Mucosa of descending colon (tissue), 3 donors: ENCODE measurements around the gene ZDHHC15. TPM values are rescaled to one million over a fixed set of nuclear protein-coding genes. Genes with fewer than 3 reads are reported as not detected.
"Not testable (repeated sequence)": the region's sequence is repeated elsewhere in the genome, so short reads cannot be mapped to it uniquely, and the experiment has no call there.

Source experiments
- ATAC-seq: fragments of 200-7000 bp; cut with Tn5 transposase; one replicate; pipeline ENCODE4 v1.9.1; 2020; ENCODE audit warnings: mild to moderate bottlenecking, moderate library complexity
- DNase-seq, 3 donors: peaks; one replicate each; pipeline ENCODE4 v3.0.0-alpha.2; 2020
- H3K36me3 ChIP-seq: fragments of 200-600 bp; one replicate; pipeline ENCODE4 v1.8.0; 2021; ENCODE audit warnings: low read depth, mild to moderate bottlenecking
- H3K4me1 ChIP-seq: fragments of 200-600 bp; one replicate; pipeline ENCODE4 v1.8.0; 2021; ENCODE audit warnings: low read depth, mild to moderate bottlenecking
- H3K4me3 ChIP-seq: fragments of 200-600 bp; one replicate; pipeline ENCODE4 v1.8.0; 2021; ENCODE audit warnings: mild to moderate bottlenecking
- H3K9me3 ChIP-seq: fragments of 200-600 bp; one replicate; pipeline ENCODE4 v1.8.0; 2021; ENCODE audit warnings: mild to moderate bottlenecking
- intact Hi-C, 2 donors: fragments of 100-400 bp; cut with DNase I in 1 of 2; cut with micrococcal nuclease in 1 of 2; formaldehyde crosslinking; loops; one replicate each; pipeline versions ENCODE4 v1.11.0 to v1.11.1; 2022; cut with DNase I, micrococcal nuclease
- long read RNA-seq, 2 donors: library from polyadenylated mRNA; unstranded; transcript quantifications; one replicate each; pipeline ENCODE4 v2.0.0, GENCODE V29; 2019 to 2021
- total RNA-seq, 3 donors: library from RNA; stranded (reverse); fragmentation: NEBNext Ultra II Directional in 2 of 3; extraction: Animal tissue kit (Norgen Biotek cat#: 25700) in 2 of 3; gene quantifications; one replicate each; pipeline versions ENCODE4 v1.2.1 to v1.2.4, GENCODE V29; 2021 to 2023
- TF ChIP-seq, protein P1 (sequence below): fragments of 200-600 bp; IDR thresholded peaks from one replicate; pipeline ENCODE4 v1.8.0; 2022; ENCODE audit warnings: antibody characterized with exemption, mild to moderate bottlenecking
- donor health status: DM: no; HTN: no; CAD: no; lungs with moderate emphysema.
- donor health status: DM: no; HTN: no; CAD: no.
- donor health status: DM: no; HTN: yes; CAD: no.

ZDHHC15 gene, protein sequence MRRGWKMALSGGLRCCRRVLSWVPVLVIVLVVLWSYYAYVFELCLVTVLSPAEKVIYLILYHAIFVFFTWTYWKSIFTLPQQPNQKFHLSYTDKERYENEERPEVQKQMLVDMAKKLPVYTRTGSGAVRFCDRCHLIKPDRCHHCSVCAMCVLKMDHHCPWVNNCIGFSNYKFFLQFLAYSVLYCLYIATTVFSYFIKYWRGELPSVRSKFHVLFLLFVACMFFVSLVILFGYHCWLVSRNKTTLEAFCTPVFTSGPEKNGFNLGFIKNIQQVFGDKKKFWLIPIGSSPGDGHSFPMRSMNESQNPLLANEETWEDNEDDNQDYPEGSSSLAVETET
- total RNA-seq: 1 to 10 TPM in 1 of 3 donors, under 1 TPM in 2; 0.23 to 1.9 (median 0.48) TPM
- long read RNA-seq, donor 1, partial matches to known transcripts: 1 of 2 reads
- long read RNA-seq, donor 1, other reads (novel, unspliced or antisense): 1 of 2 reads
- long read RNA-seq, donor 2: 0 reads

DNA sequence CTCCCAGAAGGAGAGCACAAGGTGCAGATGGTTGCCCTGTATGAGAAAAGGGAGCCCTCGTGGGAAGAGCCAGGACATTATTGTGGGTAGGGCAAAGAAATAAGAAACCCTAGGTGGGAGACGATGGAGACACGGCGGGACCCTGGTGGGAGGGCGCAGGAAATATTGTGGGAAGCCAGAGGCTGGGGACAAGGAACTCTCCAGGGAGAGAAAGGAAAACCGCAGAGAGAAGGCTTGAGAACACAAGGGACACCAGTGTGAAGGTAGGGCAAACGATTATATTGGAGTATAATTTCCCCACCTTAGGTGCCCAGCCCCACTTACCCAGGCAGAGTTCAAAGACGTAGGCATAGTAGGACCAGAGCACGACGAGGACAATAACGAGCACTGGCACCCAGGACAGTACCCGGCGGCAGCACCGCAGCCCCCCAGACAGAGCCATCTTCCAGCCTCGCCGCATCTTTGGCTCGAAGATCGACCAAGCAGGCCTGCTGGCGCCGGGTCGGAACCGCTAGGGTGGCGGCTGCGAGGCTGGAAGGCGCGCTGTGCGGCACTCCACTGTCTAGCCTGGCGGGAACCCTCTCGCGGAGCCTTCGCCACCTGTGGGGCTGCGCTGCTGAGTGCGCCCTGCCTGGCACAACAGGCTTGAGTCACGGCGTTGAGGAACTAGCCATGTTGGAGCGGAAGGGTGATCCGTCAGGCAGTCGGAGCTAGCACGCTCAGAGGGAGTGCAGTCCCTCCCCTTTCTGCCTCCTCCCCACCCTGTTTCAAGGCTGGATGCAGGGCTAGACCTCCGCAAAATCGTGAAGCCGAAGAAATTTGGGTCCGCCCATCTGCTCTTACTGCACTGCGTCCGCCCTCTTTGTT lies at the start of gene ZDHHC15:
Gene ZDHHC15, minus strand, starts transcription at position 473 of the 867 bp plus-strand sequence. Its CDS starts 13 bp downstream, at position 460.
- Histone ChIP-seq H3K36me3 (no peaks in the 10 kb centered on the region), H3K4me1 (no peaks in the 10 kb centered on the region), H3K4me3 (peak within 1 kb of the TSS; percentile 9), H3K9me3 (no peaks in the 10 kb centered on the region)
- peak; percentile 73 for ATAC-seq
- DNase-seq: peak; percentile 14 to 48 (median 31)
- intact Hi-C loops: no loop called here
- TF ChIP-seq, protein P1, sequence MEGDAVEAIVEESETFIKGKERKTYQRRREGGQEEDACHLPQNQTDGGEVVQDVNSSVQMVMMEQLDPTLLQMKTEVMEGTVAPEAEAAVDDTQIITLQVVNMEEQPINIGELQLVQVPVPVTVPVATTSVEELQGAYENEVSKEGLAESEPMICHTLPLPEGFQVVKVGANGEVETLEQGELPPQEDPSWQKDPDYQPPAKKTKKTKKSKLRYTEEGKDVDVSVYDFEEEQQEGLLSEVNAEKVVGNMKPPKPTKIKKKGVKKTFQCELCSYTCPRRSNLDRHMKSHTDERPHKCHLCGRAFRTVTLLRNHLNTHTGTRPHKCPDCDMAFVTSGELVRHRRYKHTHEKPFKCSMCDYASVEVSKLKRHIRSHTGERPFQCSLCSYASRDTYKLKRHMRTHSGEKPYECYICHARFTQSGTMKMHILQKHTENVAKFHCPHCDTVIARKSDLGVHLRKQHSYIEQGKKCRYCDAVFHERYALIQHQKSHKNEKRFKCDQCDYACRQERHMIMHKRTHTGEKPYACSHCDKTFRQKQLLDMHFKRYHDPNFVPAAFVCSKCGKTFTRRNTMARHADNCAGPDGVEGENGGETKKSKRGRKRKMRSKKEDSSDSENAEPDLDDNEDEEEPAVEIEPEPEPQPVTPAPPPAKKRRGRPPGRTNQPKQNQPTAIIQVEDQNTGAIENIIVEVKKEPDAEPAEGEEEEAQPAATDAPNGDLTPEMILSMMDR: no peak

DNA sequence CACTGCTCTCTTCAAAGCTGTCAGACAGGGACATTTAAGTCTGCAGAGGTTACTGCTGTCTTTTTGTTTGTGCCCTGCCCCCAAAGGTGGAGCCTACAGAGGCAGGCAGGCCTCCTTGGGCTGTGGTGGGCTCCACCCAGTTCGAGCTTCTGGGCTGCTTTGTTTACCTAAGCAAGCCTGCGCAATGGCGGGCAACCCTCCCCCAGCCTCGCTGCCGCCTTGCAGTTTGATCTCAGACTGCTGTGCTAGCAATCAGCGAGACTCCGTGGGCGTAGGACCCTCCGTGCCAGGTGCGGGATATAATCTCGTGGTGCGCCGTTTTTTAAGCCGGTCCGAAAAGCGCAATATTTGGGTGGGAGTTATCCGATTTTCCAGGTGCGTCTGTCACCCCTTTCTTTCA lies 37.7 kb upstream of the ZDHHC15 start:
- H3K4me3 ChIP-seq, H3K4me1 ChIP-seq, intact Hi-C loops, H3K36me3 ChIP-seq, H3K9me3 ChIP-seq, ATAC-seq, DNase-seq: not testable (repeated sequence)

DNA sequence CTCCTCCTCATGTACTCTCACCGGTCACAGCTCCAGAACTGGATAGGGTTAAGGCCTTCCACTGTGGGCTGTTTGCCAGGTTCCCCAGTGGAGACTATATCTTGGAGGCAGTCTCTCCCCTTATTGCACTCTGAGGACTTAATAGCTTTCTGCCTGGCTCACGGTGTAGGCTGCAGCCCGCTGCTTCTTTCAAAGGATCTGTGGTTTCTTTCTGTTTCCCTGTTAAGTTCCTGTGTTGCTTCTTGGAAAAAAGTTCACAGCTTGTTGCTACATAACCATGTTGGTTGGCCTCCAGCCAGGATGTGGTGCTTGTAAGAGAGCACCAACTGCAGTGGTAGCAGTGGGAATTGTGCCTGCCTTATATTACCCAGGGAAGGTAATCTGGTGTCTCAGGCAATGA lies 24.9 kb upstream of the ZDHHC15 start:
- H3K36me3 ChIP-seq: no peaks in the 10 kb centered on the region
- intact Hi-C loops: no loop called here
- H3K4me1 ChIP-seq: no peaks in the 10 kb centered on the region
- no peaks in the 10 kb centered on the region for H3K9me3 ChIP-seq
- TF ChIP-seq, protein P1: no peak
- ATAC-seq (no peak), DNase-seq (peak in 1 of 3 donors; percentile 1)
- no peak overlapping the region for H3K4me3 ChIP-seq

DNA sequence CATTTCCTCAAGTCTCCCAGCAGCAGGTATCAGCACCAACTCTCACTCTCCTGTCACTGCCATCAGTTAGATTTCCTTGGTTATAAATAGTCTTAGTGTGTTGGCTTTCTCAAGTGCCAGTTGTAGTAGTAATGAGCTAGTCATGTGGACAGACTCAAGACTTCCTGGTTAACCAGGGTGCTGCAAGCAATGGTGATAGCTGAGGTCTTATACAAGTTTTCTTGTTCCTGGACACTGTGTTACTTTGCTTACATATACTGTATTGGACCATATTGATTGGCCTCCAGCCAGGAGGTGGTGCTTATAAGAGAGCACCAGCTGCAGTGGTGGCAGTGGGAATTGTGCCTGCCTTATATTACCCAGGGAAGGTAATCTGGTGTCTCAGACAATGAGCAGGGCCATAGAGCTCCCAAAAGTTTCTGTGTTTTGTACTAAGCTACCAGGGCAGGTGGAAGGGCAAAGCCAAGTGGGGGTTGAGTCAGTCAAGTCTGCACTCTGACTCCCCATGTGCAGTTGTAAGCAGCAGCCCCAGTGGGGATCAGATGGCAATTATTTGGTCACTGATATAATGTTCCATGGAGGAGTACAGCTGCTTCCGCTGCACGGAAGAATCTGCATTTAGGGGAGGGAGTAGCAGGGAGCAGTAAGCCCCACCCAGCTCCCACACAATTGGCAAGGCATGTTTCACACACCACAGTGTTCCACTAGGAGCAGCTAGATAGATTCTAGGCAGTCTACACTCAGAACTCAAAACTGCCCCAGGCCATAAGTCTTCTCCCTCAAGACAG lies 24.1 kb upstream of the ZDHHC15 start:
- H3K36me3 ChIP-seq: no peaks in the 10 kb centered on the region
- DNase-seq: no peak
- H3K4me1 ChIP-seq: no peaks in the 10 kb centered on the region
- ATAC-seq: no peak
- intact Hi-C loops: no loop called here
- no peak overlapping the region for H3K4me3 ChIP-seq
- TF ChIP-seq, protein P1: no peak
- no peaks in the 10 kb centered on the region for H3K9me3 ChIP-seq

DNA sequence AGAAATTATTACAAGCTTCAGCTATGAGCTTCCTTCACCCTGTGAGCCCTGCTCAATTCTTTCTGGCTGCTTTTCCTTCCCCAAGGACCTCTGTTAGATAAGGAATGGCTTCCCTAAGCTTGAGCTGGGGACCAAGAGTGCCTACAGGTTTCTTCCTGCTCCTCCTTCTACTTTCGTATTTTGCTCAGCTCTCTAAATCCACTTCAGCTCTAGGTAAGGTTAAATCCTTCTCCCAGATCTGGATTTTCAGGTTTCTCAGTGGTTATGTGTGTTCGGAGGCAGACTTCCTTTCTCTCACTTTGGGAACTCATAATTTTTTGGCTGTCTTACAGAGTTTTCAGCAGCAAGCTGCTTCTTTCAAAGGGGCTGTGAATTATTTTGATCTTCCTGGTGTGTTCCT lies 21.9 kb upstream of the ZDHHC15 start:
- intact Hi-C loops: no loop called here
- no peak overlapping the region for H3K4me3 ChIP-seq
- DNase-seq: no peak
- no peak for ATAC-seq
- TF ChIP-seq, protein P1: no peak
- no peaks in the 10 kb centered on the region for H3K36me3 ChIP-seq
- H3K9me3 ChIP-seq: no peaks in the 10 kb centered on the region
- H3K4me1 ChIP-seq: no peaks in the 10 kb centered on the region
